Measurements from ENCODE around the gene YIF1A. TPM values are rescaled to one million over a fixed set of nuclear protein-coding genes. Genes with fewer than 3 reads are reported as not detected.

YIF1A gene
- polyA plus RNA-seq, 1 of the 3 experiments (the other 2 are of a cell fraction) = 123 TPM

DNA sequence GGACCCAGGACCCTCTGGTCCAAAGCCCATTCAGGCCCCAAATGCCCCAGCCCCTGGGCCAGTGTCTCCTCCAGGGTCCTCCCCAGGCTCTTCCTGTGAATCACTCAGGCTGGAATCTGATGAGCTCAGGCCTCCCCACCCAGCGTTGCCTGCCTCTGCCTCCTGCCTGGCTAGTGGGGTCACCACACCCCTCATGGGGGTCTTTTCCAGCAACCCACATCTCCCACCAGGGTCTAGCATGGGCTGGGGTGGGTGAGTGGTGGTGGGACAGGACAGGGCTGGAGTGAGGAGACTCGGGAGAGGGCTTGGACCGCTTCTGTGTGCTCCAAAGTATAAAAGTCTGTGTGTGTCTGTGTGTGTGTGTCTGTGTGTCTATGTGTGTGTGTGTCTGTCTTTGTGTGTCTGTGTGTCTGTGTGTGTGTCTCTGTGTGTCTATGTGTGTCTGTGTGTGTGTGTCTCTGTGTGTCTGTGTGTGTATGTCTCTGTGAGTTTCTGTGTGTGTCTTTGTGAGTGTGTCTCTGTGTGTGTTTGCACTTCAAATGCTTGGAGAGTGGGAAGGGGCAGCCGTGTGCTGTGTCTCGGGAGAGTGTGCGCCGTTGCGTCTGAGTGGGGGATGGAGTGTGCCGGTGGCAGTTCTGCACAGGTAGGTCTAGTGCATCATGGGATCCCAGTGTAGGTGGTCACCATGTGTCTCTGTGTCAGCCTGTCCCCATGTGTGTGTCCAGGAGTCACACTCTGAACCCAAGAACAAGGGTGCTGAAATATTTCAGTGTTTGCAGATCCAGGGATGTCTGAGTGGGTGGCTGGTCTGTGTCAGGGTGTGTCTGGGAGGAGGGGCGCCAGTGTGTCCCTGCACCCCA, 38.5 kb upstream of the YIF1A start:
- no peaks in the 10 kb centered on the region for H3K9me3 ChIP-seq
- peaks cover 28 to 36% of the 10 kb centered on the region in 2 experiments; a peak in 3 of 4 replicates for H3K4me1 ChIP-seq (ENCODE audit: control insufficient read depth in 1 of 2, insufficient read depth in 2 of 2, low read depth in 1 of 2, low read length in 1 of 2)
- WGBS (ENCODE audit: low lambda C conversion rate) = 73% methylated on average over 9 of the region's 10 CpGs

More for the DNA sequence above, 38.5 kb upstream of the YIF1A start:
- TF ChIP-seq, protein P1, sequence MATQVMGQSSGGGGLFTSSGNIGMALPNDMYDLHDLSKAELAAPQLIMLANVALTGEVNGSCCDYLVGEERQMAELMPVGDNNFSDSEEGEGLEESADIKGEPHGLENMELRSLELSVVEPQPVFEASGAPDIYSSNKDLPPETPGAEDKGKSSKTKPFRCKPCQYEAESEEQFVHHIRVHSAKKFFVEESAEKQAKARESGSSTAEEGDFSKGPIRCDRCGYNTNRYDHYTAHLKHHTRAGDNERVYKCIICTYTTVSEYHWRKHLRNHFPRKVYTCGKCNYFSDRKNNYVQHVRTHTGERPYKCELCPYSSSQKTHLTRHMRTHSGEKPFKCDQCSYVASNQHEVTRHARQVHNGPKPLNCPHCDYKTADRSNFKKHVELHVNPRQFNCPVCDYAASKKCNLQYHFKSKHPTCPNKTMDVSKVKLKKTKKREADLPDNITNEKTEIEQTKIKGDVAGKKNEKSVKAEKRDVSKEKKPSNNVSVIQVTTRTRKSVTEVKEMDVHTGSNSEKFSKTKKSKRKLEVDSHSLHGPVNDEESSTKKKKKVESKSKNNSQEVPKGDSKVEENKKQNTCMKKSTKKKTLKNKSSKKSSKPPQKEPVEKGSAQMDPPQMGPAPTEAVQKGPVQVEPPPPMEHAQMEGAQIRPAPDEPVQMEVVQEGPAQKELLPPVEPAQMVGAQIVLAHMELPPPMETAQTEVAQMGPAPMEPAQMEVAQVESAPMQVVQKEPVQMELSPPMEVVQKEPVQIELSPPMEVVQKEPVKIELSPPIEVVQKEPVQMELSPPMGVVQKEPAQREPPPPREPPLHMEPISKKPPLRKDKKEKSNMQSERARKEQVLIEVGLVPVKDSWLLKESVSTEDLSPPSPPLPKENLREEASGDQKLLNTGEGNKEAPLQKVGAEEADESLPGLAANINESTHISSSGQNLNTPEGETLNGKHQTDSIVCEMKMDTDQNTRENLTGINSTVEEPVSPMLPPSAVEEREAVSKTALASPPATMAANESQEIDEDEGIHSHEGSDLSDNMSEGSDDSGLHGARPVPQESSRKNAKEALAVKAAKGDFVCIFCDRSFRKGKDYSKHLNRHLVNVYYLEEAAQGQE (IDR thresholded peaks at IDR 0.05; ENCODE audit: low read depth, low read length) = no peak
- TF ChIP-seq MXI1 (IDR thresholded peaks at IDR 0.05; ENCODE audit: low read depth, low read length) (no peak), ELF1 (IDR thresholded peaks at IDR 0.05) (no peak), EP300 (IDR thresholded peaks at IDR 0.05; ENCODE audit: borderline replicate concordance in 1 of 2, low read depth in 1 of 2, low read length in 1 of 2) (peak in 1 of 2 experiments; percentile 26; a peak in 1 of 4 replicates), GABPA (IDR thresholded peaks at IDR 0.05; ENCODE audit: low read depth) (no peak), NFIC (IDR thresholded peaks at IDR 0.05; ENCODE audit: borderline replicate concordance) (no peak), NRF1 (IDR thresholded peaks at IDR 0.05; ENCODE audit: low read depth, low read length) (no peak), RXRA (IDR thresholded peaks at IDR 0.05; ENCODE audit: borderline replicate concordance, low read depth) (no peak), POLR2AphosphoS5 (IDR thresholded peaks at IDR 0.05; ENCODE audit: low read depth, low read length) (no peak), FOXJ3 (CRISPR knock-in tag; IDR thresholded peaks at IDR 0.05) (no peak), TCF12 (IDR thresholded peaks at IDR 0.05) (peak; percentile 25; the same call in 1 of the 2 replicates), GATA2 (CRISPR knock-in tag; IDR thresholded peaks at IDR 0.05) (no peak), MEF2A (IDR thresholded peaks at IDR 0.05; ENCODE audit: borderline replicate concordance, low read depth) (no peak), FOSL2 (IDR thresholded peaks at IDR 0.05; ENCODE audit: borderline replicate concordance, low read depth) (peak; percentile 57; the same call in 1 of the 2 replicates), YY1 (IDR thresholded peaks at IDR 0.05; ENCODE audit: low read depth) (no peak), TAF1 (IDR thresholded peaks at IDR 0.05; ENCODE audit: borderline replicate concordance, low read depth, low read length) (no peak), TEAD4 (IDR thresholded peaks at IDR 0.05; ENCODE audit: borderline replicate concordance, insufficient read depth) (0 out of 2 replicates have a peak, but pooled peaks have one; percentile 46)
- TF ChIP-seq, protein P2, sequence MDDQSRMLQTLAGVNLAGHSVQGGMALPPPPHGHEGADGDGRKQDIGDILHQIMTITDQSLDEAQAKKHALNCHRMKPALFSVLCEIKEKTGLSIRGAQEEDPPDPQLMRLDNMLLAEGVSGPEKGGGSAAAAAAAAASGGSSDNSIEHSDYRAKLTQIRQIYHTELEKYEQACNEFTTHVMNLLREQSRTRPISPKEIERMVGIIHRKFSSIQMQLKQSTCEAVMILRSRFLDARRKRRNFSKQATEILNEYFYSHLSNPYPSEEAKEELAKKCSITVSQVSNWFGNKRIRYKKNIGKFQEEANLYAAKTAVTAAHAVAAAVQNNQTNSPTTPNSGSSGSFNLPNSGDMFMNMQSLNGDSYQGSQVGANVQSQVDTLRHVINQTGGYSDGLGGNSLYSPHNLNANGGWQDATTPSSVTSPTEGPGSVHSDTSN (IDR thresholded peaks at IDR 0.05) = no peak
- TF ChIP-seq, protein P3, sequence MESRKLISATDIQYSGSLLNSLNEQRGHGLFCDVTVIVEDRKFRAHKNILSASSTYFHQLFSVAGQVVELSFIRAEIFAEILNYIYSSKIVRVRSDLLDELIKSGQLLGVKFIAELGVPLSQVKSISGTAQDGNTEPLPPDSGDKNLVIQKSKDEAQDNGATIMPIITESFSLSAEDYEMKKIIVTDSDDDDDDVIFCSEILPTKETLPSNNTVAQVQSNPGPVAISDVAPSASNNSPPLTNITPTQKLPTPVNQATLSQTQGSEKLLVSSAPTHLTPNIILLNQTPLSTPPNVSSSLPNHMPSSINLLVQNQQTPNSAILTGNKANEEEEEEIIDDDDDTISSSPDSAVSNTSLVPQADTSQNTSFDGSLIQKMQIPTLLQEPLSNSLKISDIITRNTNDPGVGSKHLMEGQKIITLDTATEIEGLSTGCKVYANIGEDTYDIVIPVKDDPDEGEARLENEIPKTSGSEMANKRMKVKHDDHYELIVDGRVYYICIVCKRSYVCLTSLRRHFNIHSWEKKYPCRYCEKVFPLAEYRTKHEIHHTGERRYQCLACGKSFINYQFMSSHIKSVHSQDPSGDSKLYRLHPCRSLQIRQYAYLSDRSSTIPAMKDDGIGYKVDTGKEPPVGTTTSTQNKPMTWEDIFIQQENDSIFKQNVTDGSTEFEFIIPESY (IDR thresholded peaks at IDR 0.05; ENCODE audit: borderline replicate concordance, low read depth) = no peak
- TF ChIP-seq, protein P4, sequence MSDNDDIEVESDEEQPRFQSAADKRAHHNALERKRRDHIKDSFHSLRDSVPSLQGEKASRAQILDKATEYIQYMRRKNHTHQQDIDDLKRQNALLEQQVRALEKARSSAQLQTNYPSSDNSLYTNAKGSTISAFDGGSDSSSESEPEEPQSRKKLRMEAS (IDR thresholded peaks at IDR 0.05; ENCODE audit: low read depth) = no peak
- TF ChIP-seq, protein P5, sequence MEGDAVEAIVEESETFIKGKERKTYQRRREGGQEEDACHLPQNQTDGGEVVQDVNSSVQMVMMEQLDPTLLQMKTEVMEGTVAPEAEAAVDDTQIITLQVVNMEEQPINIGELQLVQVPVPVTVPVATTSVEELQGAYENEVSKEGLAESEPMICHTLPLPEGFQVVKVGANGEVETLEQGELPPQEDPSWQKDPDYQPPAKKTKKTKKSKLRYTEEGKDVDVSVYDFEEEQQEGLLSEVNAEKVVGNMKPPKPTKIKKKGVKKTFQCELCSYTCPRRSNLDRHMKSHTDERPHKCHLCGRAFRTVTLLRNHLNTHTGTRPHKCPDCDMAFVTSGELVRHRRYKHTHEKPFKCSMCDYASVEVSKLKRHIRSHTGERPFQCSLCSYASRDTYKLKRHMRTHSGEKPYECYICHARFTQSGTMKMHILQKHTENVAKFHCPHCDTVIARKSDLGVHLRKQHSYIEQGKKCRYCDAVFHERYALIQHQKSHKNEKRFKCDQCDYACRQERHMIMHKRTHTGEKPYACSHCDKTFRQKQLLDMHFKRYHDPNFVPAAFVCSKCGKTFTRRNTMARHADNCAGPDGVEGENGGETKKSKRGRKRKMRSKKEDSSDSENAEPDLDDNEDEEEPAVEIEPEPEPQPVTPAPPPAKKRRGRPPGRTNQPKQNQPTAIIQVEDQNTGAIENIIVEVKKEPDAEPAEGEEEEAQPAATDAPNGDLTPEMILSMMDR (IDR thresholded peaks at IDR 0.05) = 0 out of 2 replicates have a peak, but pooled peaks have one; percentile 6
- TF ChIP-seq, protein P6, sequence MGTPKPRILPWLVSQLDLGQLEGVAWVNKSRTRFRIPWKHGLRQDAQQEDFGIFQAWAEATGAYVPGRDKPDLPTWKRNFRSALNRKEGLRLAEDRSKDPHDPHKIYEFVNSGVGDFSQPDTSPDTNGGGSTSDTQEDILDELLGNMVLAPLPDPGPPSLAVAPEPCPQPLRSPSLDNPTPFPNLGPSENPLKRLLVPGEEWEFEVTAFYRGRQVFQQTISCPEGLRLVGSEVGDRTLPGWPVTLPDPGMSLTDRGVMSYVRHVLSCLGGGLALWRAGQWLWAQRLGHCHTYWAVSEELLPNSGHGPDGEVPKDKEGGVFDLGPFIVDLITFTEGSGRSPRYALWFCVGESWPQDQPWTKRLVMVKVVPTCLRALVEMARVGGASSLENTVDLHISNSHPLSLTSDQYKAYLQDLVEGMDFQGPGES (IDR thresholded peaks at IDR 0.05; ENCODE audit: low read depth, low read length) = no peak
- Histone ChIP-seq H3K79me2 (ENCODE audit: insufficient read depth) (no peaks in the 10 kb centered on the region), H3K4me3 (ENCODE audit: low read depth in 2 of 2, low read length in 1 of 2) (no peak overlapping the region), H3K9ac (peak overlapping the region; percentile 62), H3K9me2 (no peaks in the 10 kb centered on the region), H4K20me1 (ENCODE audit: insufficient read depth) (no peaks in the 10 kb centered on the region), H3K36me3 (replicated peaks in 1 of 2; ENCODE audit: control insufficient read depth in 1 of 2, insufficient read depth in 2 of 2, low read length in 1 of 2) (peaks cover 0 to 6% of the 10 kb centered on the region in 2 experiments), H3K27ac (ENCODE audit: low read depth in 2 of 2, low read length in 1 of 2) (peak overlapping the region; percentile 73 to 80), H3K27me3 (ENCODE audit: insufficient read depth) (no peaks in the 10 kb centered on the region), H3K4me2 (peak overlapping the region; percentile 66), H3F3A (replicated peaks; ENCODE audit: insufficient read depth) (peaks cover 9% of the 10 kb centered on the region), H2AFZ (ENCODE audit: low read depth) (no peak overlapping the region)
- ChIA-PET POLR2A (interaction anchor here (1.3 to 1.8 kb wide), 2 partner anchors 10 to 15 kb away, joined by 10 to 17 read pairs; partner anchors contain the start of gene CD248), CTCF (interaction anchor here (0.7 to 1.8 kb wide), 9 partner anchors 9 to 61 kb away, joined by 3 to 46 read pairs (median 4); partner anchors contain the start of genes CD248 and RIN1)
- DNase-seq = peak; percentile 33

Measured in SK-N-SH (cell line).